ENCODE measurements around the gene CYP2A6.

GRCh38 chr19:40858109-40858508 lies 7.9 kb upstream of the CYP2A6 start:
- TF ChIP-seq CTCF (IDR thresholded peaks at IDR 0.05), result no peak
- TF ChIP-seq EP300 (IDR thresholded peaks at IDR 0.05), result no peak
- TF ChIP-seq POLR2AphosphoS5 (IDR thresholded peaks at IDR 0.05), result no peak

Data from sigmoid colon (tissue), 4 donors.